Measurements from ENCODE around the gene DNAJC10.
"Not testable (repeated sequence)": the region's sequence is repeated elsewhere in the genome, so short reads cannot be mapped to it uniquely, and the experiment has no call there.

DNA sequence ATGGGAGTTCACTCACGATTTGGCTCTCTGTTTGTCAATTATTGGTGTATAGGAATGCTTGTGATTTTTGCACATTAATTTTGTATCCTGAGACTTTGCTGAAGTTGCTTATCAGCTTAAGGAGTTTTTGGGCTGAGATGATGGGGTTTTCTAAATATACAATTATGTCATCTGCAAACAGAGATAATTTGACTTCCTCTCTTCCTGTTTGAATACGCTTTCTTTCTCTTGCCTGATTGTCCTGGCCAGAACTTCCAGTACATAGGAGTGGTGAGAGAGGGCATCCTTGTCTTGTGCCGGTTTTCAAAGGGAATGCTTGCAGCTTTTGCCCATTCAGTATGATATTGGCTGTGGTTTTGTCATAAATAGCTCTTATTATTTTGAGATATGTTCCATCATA is 66.6 kb downstream of the DNAJC10 start:
- TF ChIP-seq, protein P1, sequence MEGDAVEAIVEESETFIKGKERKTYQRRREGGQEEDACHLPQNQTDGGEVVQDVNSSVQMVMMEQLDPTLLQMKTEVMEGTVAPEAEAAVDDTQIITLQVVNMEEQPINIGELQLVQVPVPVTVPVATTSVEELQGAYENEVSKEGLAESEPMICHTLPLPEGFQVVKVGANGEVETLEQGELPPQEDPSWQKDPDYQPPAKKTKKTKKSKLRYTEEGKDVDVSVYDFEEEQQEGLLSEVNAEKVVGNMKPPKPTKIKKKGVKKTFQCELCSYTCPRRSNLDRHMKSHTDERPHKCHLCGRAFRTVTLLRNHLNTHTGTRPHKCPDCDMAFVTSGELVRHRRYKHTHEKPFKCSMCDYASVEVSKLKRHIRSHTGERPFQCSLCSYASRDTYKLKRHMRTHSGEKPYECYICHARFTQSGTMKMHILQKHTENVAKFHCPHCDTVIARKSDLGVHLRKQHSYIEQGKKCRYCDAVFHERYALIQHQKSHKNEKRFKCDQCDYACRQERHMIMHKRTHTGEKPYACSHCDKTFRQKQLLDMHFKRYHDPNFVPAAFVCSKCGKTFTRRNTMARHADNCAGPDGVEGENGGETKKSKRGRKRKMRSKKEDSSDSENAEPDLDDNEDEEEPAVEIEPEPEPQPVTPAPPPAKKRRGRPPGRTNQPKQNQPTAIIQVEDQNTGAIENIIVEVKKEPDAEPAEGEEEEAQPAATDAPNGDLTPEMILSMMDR (IDR thresholded peaks at IDR 0.05), result not testable (repeated sequence)
- TF ChIP-seq POLR2A, EP300 (IDR thresholded peaks at IDR 0.05): not testable (repeated sequence)

Data from ovary (tissue), 3 donors.